ENCODE measurements around the gene PBOV1.

PBOV1 gene

GRCh38 chr6:138204303-138204702 is 14.0 kb downstream of the PBOV1 start:
- no peak for DNase-seq

- no peak for DNase-seq
These were observed 15.0 kb downstream of the PBOV1 start for GRCh38 chr6:138203315-138203714.

DNA sequence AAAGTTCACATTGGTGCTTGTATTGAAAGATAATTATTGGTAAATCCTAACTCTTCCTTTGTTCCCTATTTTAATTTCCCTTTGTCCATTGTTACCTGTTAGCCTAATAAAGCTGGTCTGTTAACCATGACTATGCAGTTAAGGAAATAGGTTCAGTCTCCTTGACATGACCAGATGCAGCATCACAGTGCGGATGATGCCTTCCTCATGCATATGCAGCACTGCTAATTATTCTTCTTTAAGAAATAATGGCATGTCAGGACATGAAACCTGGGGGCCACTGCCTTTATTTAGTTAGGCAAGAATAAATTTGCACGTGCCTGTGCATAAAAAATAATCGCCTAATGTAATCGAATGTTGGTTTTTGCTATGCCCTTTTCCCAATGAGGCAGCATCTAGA is 16.5 kb downstream of the PBOV1 start:
- no peak for DNase-seq

GRCh38 chr6:138198430-138199091 is 19.7 kb downstream of the PBOV1 start:
- no peak for DNase-seq

DNA sequence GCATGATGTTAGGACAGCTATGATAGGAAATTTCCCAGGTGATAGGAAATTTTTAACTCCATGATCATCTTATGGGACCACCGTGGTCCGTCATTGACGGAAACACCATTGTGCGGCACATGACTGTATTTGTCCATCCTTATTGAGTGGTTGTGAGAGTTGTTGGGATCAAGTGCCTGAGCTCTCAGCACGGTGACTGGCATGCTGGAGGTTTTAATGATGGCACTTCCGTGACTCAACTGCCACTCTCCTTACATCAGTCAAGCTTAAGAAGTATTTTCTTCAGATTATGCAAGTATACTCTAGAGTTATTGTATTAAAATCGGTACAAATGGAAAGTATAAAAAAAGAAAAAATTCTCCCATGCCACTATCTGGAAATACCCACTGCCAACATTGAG is 20.7 kb downstream of the PBOV1 start:
- no peak for DNase-seq

GRCh38 chr6:138196122-138196738 is 22.1 kb downstream of the PBOV1 start:
- DNase-seq, result no peak

- DNase-seq, result no peak
These were observed 24.0 kb downstream of the PBOV1 start for GRCh38 chr6:138194287-138194686.

- no peak for DNase-seq
These were observed 29.9 kb downstream of the PBOV1 start for GRCh38 chr6:138188278-138188941.

DNA sequence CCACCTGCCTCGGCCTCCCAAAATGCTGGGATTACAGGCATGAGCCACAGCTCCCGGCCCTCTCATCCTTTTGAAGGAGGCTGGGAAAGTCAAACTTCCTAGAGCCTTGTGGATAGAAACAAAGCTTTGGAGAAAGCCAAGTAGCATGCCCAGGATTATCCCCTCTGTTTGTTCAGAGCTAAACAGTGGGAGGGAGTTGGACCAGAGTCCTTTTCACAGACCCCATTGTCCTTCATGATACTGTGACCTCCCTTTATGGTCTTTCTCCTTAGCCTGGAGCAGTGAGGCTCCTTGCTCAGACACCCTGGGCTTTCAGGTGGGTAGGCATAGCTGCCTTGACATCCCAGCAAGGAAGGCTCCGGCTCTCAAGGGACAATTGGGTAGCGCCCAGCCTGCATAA is 31.1 kb downstream of the PBOV1 start:
- DNase-seq, result no peak

GRCh38 chr6:138184230-138184629 is 34.1 kb downstream of the PBOV1 start:
- no peak for DNase-seq

GRCh38 chr6:138183790-138184134 is 34.5 kb downstream of the PBOV1 start:
- no peak for DNase-seq

- DNase-seq, result no peak
These were observed 35.1 kb downstream of the PBOV1 start for GRCh38 chr6:138182939-138183789.

DNA sequence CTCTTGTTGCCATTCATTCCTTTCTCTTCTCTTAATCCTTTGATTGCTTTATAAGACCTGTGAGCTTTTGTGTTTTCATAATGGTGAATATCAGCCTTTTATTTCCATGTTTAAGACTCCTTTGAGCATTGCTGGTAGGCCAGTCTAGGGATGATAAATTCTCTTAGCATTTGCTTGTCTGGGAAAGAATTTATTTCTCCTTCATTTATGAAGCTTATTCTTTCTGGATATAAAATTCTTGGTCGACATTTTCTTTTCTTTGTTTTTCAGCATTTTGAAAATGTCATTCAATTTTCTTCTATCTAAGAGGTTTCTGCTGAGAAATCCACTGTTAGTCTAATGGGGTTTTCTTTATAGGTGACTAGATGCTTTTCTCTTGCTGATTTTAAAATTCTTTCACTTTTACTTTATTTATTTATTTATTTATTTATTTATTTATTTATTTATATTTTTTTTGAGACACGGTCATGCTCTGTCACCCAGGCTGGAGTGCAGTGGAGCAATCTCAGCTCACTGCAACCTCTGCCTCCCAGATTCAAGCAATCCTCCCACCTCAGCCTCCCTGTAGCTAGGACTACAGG is 41.5 kb downstream of the PBOV1 start:
- no peak for DNase-seq

- DNase-seq, result no peak
These were observed 42.7 kb downstream of the PBOV1 start for GRCh38 chr6:138175596-138175995.
